Measurements from ENCODE around the gene DNAAF1.

DNA sequence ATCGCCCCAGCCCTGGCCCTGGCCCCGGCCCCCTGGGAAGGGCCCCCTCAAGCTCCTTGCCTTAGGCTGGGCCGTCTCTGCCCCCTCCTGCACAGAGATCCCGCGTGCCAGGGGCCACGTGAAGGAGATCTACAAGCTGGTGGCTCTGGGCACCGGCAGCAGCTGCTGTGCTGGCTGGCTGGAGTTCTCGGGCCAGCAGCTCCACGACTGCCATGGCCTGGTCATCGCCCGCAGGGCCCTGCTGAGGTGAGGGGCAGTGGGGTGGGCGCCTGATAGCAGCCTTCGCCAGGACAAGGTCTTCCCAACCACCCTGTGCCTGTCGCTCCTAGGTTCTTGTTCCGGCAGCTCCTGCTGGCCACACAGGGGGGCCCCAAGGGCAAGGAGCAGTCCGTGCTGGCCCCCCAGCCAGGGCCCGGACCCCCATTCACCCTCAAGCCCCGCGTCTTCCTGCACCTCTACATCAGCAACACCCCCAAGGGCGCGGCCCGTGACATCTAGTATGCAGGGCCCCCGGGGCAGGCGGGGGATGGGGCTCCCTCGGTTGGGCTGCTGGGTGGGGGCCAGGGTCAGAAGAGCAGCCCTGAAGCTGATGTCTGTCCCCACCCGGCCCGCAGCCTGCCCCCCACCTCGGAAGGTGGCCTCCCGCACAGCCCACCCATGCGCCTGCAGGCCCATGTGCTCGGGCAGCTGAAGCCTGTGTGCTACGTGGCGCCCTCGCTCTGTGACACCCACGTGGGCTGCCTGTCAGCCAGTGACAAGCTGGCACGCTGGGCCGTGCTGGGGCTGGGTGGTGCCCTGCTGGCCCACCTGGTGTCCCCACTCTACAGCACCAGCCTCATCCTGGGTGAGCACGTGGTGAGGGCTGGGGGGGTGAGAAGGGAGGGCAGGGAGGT lies 50.3 kb downstream of the DNAAF1 start:
- TF ChIP-seq POLR2A (IDR thresholded peaks at IDR 0.05): no peak
- TF ChIP-seq, protein P1, sequence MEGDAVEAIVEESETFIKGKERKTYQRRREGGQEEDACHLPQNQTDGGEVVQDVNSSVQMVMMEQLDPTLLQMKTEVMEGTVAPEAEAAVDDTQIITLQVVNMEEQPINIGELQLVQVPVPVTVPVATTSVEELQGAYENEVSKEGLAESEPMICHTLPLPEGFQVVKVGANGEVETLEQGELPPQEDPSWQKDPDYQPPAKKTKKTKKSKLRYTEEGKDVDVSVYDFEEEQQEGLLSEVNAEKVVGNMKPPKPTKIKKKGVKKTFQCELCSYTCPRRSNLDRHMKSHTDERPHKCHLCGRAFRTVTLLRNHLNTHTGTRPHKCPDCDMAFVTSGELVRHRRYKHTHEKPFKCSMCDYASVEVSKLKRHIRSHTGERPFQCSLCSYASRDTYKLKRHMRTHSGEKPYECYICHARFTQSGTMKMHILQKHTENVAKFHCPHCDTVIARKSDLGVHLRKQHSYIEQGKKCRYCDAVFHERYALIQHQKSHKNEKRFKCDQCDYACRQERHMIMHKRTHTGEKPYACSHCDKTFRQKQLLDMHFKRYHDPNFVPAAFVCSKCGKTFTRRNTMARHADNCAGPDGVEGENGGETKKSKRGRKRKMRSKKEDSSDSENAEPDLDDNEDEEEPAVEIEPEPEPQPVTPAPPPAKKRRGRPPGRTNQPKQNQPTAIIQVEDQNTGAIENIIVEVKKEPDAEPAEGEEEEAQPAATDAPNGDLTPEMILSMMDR (IDR thresholded peaks at IDR 0.05): no peak
- no peak for TF ChIP-seq POLR2AphosphoS5 (IDR thresholded peaks at IDR 0.05)
